Sciatic nerve (tissue), 2 donors: ENCODE data around the gene HS1BP3. TPM values are rescaled to one million over a fixed set of nuclear protein-coding genes. Genes with fewer than 3 reads are reported as not detected.

Experiments used
- ATAC-seq: fragments of 200-7000 bp; cut with Tn5 transposase; one replicate; pipeline ENCODE4 v1.9.1; 2020; ENCODE audit warnings: mild to moderate bottlenecking, moderate library complexity
- DNase-seq: peaks from one replicate; pipeline ENCODE4 v3.0.0-alpha.2; 2020; ENCODE audit warnings: low spot score
- intact Hi-C: fragments of 100-400 bp; cut with DNase I; formaldehyde crosslinking; loops from one replicate; pipeline ENCODE4 v1.14.2; 2022
- total RNA-seq: library from RNA; stranded (reverse); fragmentation: NEBNext Ultra II Directional; extraction: Animal tissue kit (Norgen Biotek cat#: 25700); gene quantifications from one replicate; pipeline ENCODE4 v1.2.1, GENCODE V29; 2021
- donor health status: DM: no; HTN: no; CAD: no.
- donor health status: DM: no; HTN: no; CAD: no.

The HS1BP3 gene
- total RNA-seq, 1 donor from 2014 or later = 23.2 TPM

DNA sequence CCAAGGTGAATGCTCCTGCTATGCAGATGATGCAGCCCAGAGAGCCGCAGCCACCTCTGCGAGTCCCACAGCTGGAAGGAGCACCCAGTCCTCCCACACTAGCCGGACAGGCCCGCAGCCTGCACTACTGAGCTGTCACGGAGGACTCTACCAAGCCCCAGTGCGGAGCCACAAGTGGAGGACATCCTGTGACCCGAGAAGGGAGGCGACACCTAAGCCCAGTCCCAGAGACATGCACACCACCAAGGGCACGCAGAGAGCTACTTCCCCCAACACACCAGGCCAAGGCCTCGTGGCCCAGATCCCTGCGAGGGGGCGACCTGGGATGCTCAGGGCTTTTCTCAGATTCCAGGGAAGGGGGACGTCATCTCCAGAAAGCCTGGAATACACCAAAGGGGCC is 12.9 kb downstream of the HS1BP3 start:
- no peak for DNase-seq
- no peak for ATAC-seq
- intact Hi-C loops = no loop called here

DNA sequence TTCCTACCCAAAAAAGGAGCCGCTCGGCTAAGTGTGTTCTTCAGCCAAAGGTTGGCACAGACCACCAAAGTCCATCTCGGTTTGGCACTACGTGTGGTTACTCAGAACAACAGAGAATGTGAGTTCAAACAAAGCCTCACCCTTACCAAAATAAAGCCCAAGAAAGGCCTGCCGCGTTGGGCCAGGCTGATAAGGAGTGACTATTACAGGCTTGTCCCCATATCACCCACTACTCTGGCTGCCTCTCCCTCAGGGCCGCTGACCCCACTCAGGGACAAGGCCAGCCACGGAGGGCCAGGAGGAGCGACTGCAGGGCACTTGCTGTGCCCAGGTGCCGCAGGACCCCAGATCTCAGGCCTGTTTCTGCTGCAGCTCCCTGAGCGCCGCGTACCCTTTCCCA is 13.8 kb downstream of the HS1BP3 start:
- intact Hi-C loops = loop anchor here (2.0 kb wide), 1 partner anchor 196 kb away; no protein-coding TSS in a partner anchor
- ATAC-seq = no peak

DNA sequence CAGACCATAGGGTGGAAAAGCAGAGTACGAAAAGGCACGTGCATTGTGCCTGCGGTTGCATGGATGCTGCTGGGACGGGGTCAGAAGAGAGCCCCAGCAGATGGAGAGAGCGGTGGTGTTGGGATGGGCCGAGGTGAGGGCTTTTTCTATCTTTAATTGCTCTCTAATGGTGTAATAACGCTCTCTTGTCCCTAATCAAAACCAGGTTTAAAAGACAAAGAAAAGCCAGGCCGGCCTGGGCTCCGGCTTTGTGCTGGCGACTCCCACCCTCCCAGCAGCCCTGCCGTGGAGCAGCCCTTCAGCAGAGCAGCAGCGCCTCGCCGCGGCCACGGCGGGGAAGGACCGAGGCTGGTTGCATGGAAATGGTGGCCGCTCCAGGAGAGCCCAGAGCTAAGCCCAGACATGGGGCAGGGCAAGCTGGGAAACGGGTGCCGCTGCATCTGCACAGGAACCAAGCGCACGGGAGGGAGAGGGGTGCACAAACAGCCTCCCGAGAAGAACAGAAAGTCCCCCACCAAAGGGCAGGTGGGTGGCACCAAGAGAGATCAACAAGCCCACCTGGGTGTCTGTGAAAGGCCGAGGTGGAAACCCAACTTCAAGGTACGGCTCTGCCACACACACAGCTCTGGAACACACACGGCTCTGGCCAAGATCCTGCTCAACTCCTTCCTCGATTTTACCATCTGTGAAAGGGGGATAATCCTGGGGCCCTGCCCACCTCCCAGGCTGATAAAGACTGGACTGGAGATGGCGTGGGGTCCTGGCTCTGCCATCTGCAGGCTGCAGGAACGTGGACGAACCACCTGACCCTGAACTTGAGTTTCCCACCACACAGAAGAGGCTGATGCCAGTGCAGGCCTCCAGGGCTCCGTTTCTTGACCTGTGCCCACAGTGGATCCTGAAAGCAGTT is 15.0 kb downstream of the HS1BP3 start:
- intact Hi-C loops = loop anchor here (2.0 kb wide), 1 partner anchor 195 kb away; no protein-coding TSS in a partner anchor
- DNase-seq (peak; percentile 94), ATAC-seq (peak; percentile 93)

More for the DNA sequence above, 13.8 kb downstream of the HS1BP3 start:
- DNase-seq = no peak

DNA sequence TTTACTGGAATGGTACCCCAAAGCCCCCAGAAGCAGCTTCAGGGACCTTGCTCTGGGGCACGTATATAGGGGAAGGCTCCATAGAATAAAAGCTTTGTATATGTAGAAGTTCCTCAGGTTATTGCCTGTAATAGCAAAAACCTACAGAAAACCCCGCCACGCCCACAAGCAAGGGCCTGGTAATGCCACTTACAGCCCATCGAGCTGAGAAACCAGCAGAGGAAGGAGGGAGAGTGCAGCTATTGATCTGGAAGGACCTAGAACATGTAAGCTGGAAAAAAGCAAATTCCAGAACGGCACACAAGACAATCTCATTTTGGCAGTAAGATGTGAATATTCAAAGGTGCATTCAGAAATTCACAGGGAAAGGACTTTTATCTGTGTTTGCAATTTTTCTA is 15.8 kb downstream of the HS1BP3 start:
- intact Hi-C loops = no loop called here
- ATAC-seq = no peak
- DNase-seq = no peak

DNA sequence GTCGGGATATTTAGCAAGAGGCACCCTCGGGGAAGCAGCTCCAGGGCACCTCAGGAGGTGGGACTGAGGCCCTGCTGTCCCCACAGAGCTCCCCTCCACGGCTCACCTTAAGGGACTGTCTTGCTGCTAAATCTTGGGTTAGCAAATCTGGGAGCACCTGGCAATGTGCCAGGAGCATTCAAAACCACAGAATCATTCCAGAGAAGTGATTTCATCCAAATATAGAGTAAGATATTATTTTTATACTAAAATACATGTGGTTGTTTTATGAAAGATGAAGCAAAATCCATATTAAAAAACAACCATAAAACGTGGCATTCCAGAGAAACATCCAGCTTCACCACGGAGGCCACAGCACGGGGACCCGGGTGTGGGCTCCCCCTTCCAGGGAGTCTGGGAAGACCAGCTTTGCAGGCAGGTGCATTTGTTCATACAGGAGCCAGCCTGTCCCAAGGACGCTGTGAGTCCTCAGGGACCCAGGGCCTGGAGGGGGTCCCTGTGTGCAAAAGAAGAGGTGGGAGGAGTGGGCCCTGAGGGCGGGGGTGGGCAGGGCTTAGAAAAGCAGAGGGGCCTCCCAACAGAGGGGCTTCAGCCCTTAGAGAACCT is 16.3 kb downstream of the HS1BP3 start:
- DNase-seq (no peak), ATAC-seq (no peak)
- intact Hi-C loops = no loop called here

DNA sequence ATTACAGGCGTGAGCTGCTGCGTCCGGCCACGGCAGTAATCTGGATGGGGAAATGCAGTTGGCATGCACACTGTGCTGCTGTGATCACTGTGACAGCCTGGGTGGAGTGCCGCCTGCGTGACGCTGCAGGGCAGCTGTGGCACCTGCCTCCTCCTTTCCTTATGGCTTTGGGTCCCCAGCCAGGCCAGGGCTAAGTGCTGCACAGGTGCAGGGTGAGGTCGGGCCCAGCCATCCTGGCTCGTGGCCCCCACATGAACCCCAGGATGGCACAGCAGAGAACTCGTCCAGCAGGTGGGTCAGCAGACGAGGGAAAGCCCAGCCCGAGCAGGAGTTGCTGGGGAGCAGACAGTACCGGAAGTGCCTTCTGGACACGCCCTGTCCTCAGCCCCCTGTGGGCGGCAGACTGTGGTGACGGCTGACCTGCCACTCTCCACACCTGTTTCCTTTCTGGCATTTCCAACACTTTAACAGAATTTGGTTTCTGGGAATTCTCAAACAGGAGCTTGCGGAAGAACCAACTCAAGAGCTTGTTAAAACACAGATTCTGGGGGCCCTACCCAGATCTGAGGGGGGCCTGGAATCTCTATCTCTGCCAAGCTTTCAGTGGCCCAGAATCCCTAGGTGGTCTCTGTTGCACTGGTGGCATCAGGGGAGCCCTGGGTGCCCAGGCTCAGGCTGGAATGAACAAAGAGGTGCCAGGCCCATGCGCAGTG is 16.9 kb downstream of the HS1BP3 start:
- no peak for DNase-seq
- intact Hi-C loops = no loop called here
- no peak for ATAC-seq

DNA sequence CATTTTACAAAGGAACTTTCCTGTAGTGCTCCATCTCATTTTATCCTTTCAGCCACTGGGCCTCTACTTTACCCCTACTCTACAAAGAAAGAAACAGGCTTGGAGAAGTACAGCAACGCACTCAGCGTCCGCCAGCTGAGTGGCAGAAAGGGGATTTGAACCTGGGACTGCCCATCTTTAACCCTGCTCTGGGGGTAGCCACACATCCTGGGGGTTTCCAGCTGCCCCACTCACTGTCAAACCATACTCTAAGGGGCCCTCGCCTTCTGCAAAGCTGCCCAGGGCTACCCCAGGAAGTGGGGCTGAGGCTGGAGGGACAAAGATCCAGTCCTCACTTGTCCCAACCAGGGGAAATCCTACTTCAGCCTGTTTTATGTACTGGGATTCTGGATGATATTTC is 17.9 kb downstream of the HS1BP3 start:
- DNase-seq (no peak), ATAC-seq (no peak)
- intact Hi-C loops = no loop called here

DNA sequence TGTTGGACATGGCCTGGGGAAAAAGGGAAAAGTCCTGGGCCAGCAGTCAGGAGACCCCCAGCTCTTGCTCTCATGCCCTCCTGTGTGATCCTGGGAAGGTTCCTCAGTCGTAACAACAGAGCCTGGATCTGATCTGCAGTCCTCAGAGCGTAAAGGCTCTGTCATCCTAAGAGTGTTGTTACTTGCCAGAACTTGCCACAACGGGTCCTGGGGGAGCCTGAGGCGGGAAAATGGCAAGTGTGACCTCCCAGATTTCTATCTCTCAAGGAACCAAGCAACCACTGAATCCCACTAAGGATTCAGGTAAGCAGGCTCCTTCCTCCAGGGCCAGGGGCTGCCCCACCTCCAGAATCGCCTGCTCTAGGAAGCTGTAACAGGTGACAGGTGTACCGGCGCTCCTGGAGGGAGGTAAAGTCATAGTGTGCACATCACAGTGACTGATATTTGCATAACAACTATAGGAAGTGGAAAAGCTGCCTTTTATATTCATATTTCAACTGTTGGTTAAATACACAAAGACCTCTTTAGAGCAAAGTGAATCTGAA is 18.4 kb downstream of the HS1BP3 start:
- intact Hi-C loops = no loop called here
- ATAC-seq (no peak), DNase-seq (no peak)

DNA sequence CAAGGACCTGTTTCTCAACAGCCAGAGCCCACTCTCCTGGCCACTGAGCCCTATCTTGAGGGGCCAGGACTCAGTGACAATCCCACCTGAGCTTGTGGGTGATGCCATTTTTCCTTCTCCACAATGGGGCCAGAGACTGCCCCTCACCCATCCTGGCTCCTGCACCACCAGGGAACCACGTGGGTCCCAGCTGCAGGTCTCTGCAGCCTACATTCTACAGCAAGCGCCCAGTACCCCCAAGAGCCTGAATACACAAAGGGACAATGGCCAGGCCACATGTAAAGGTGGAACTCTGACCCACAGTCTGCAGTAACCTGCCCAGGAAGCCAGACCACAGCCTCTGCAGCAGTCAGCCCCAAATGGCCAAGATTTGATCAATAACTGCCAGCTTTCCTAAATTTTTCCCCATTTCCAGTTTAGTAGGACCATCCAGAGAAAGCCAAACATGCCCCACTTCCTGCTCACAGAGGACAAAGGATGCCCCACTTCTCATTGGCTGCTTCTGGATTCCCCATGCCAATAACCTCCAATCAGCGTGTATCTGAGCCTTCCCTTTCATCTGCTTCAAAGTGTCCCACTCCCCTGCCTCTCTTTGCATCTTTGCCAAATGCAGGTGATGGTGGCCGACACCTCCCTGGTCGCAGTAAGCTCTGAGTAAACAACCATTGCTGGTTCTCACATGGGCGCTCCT is 19.1 kb downstream of the HS1BP3 start:
- intact Hi-C loops = no loop called here
- ATAC-seq (no peak), DNase-seq (no peak)

DNA sequence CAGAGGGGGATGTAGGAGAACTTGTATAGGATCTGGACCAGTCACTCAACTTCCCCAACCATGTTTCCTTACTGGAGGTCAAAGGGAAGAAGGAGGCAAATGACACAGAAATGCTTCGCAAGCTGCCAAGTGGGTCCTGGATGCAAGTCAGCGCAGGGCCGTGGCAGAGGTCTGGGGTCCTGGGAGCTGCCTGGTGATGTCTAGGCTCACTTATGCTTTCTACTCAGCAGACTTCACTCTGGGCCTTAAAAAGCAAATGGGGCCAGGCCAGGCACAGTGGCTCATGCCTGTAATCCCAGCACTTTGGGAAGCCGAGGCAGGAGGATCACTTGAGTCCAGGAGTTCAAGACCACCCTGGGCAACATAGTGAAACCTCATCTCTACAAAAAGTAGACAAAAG is 19.9 kb downstream of the HS1BP3 start:
- ATAC-seq = no peak
- intact Hi-C loops = no loop called here
- no peak for DNase-seq

DNA sequence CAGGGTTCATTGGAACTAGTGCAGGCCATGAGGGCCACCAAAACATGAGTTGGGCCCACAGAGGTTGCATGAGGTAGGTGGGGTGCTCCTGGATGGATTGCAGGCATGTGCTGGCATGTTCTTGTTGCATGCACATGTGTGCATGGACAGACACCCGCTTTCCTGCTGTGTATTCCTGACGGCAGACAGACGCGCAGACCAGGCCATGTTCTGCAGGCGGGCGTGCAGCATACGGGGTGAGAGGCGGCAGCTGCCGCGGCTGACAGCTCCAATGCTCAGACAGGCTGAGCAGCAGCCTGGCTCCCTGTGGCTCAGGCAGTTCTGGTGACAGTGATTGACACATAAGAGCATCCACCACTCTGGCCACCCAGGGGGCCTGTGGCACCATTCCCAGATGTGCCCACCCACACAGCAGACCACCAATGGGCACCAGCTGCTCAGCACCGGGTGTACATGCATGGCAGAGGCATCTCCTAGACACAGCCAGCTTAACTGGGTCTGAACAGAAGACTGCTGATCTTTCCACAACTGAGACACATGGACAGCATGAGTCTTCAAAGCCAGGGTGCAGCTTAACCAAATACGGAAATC is 21.2 kb downstream of the HS1BP3 start:
- ATAC-seq (no peak), DNase-seq (no peak)
- intact Hi-C loops = no loop called here

DNA sequence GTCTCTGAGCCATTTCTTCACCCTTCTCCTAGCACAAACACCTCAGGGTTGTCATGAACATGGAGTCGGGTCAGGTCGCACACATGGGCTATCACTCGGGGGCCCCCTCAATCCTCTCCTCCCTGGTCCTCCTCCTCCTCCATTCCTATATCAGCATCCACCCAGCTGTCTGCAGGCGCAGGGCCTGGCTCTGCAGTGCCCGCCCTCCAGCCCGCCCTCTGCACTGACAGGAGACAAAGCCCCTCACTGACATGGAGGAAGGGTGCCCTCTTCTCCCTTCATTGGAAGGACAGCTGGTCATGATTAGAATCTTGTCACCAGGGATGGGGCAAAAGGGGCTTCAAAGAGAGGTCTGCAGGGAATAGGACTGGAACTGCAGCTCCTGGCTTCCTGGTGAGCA is 21.7 kb downstream of the HS1BP3 start:
- intact Hi-C loops = no loop called here
- DNase-seq (no peak), ATAC-seq (no peak)

DNA sequence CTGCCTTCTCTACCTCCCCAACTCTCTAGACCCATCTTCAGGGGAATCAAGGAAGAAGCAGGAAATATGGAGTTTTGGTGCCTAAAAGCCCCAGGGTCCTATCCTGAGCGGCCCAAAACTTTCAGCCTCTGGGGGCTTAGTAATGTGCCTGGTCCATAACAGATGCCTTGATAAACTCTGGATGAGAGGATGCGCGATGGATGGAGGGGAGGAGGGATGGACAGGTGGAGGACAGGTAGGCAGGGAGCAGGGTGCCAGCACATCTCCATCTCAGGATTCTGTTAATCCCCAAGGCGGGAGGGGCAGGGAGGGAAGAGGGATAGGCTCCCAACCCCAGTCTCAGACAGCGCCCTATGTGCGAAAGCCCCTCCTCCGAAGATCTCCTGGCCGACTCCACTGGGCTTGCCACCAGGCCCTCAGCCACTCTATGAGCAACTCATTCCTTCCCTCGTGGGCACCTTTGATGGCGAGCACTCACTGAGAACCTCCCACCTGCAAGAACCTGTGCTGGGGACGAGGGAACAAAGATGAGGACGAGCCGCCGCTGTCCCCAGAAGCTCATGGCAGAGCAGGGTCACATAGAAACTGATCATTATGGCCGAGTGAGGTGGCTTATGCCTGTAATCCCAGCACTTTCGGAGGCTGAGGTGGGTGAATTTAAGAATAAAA is 23.1 kb downstream of the HS1BP3 start:
- ATAC-seq (no peak), DNase-seq (peak; percentile 49)
- intact Hi-C loops = no loop called here

DNA sequence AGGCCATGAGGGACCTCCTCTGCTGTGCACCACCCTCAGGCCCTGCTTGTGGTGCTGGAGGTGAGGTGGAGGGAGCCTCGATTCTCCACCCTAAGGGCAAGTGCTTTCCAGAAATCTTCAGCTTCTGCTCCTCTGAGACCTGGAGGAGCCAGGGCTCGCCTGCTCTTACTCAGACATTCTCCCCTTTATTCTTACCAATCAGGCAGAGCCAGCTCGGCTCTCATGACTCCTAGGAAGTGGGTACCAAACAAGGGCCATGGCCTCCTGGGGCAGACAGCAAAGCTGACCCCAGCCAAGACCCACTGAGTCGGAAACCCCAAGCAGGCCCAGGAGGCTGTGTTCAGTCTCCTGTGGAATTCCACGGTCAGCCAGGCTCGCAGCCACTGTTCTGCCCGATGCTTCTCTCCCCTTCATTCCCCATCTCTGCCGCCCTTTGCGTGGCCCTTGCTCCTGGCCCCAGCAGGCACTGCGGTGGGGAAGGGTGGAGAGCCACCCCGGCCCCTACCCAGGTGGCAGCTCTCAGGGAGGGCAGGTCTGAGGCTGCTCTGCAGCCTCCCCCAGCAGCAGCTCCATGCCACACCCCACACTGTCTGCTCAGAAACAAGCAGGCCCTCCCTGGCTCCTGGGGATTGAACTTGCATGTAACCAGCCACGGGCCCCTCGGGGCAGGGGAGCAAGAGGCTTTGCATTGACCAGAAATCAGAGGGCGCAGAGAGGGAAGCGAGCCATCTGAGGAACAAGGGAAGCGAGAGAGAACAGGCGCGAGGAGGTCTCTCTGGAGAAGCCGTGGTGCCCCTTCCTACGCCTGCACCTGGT is 24.0 kb downstream of the HS1BP3 start:
- intact Hi-C loops = no loop called here
- DNase-seq = peak; percentile 58
- ATAC-seq = peak; percentile 40

DNA sequence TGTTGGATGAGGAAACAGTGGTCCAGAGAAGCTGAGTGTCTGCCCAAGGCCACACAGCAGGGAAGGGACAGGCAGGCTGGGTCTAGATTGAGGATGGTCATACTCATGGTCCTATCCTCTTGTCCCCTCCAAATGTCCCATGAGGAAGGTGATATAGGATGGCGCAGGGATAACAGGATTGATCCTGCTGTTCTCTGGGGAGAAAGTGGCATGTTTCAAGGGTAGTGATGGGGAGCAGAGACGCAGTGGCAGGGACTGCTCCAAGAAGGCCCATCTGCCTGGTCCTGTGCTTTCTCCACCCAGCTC is 24.6 kb downstream of the HS1BP3 start:
- intact Hi-C loops = no loop called here
- ATAC-seq = no peak
- DNase-seq = peak; percentile 35

DNA sequence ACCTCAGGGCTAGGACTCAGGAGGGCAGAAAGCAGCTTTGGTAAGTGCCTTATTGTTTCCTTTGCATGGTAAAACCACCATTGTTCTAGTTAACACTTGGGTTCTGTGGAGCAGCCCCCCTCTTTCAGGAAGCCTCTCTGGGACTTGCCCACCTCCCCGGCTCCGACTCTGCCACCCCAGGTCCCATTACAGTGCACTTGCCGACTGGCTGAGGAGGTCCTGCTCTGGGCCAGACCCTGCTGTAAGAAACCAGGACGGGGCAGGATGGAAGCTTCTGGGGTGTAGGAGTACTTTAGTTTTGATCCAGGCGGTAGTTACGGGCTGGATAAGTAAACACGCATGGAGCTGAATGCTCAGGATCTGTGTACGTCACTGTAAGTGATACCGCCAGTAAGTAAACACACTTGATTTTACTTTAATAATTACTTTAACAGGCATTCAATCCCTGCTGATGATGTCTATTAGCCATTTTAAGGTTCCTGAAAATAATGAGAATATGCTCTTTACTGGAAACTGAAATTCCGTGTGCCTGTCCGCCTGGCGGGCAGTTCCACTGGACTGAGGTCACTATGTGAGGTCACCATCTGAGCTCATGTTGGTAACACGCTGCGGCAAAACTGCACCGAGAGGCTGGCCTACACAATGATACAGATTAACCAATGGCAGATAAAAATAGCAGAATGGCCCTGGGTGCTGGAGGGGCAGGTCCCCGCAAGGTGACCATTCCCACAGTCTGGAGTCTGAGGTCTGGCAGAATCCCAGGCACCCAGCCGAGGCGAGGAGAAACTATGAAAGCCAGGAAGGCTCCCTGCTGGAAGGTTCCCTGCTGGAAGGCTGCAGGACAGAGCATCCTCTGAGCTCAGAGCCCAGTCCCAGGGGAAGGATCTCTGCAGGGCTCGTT is 25.2 kb downstream of the HS1BP3 start:
- DNase-seq = peak; percentile 64
- intact Hi-C loops = no loop called here
- peak; percentile 72 for ATAC-seq
